MG63 (cell line): ENCODE data around the gene CYTH3. TPM values are rescaled to one million over a fixed set of nuclear protein-coding genes. Genes with fewer than 3 reads are reported as not detected.
"Not testable (repeated sequence)": the region's sequence is repeated elsewhere in the genome, so short reads cannot be mapped to it uniquely, and the experiment has no call there.

Experiments
- DNase-seq: peaks from one replicate; pipeline ENCODE4 v3.0.0-alpha.2; 2020
- H3K27me3 ChIP-seq: fragments of 250-450 bp; sonication (Bioruptor Pico); 2 replicates; pipeline ENCODE4 v1.5.1; 2020; ENCODE audit warnings: mild to moderate bottlenecking, moderate library complexity
- H3K36me3 ChIP-seq: fragments of 250-450 bp; sonication (Bioruptor Pico); 2 replicates; pipeline ENCODE4 v1.5.1; 2020; ENCODE audit warnings: mild to moderate bottlenecking, moderate library complexity
- H3K4me3 ChIP-seq: fragments of 250-450 bp; sonication (Bioruptor Pico); 2 replicates; pipeline ENCODE4 v1.5.1; 2020; ENCODE audit warnings: mild to moderate bottlenecking, moderate library complexity
- H3K9me3 ChIP-seq: fragments of 250-450 bp; sonication (Bioruptor Pico); 2 replicates; pipeline ENCODE4 v1.5.1; 2020; ENCODE audit warnings: mild to moderate bottlenecking, moderate library complexity
- total RNA-seq: library from RNA; depleted of rRNA; stranded (reverse); fragments of >200 nt; shearing (Covaris generic); gene quantifications from 2 replicates; pipeline ENCODE4 v1.2.3, GENCODE V29; 2014; ENCODE audit warnings: low replicate concordance

Gene CYTH3
- total RNA-seq, 1 experiment from 2014 or later, result 40.5 TPM

- no peaks in the 10 kb centered on the region for H3K9me3 ChIP-seq
- no peaks in the 10 kb centered on the region for H3K27me3 ChIP-seq
- H3K4me3 ChIP-seq, result no peak overlapping the region
- H3K36me3 ChIP-seq, result no peaks in the 10 kb centered on the region
- no peak for DNase-seq
These were observed 43.8 kb downstream of the CYTH3 start for GRCh38 chr7:6228361-6229229.

- H3K4me3 ChIP-seq, result no peak overlapping the region
- peak; percentile 39 for DNase-seq
- H3K27me3 ChIP-seq, result no peaks in the 10 kb centered on the region
- no peaks in the 10 kb centered on the region for H3K9me3 ChIP-seq
- H3K36me3 ChIP-seq, result no peaks in the 10 kb centered on the region
These were observed 45.1 kb downstream of the CYTH3 start for GRCh38 chr7:6227294-6227846.

- Histone ChIP-seq H3K36me3 (no peaks in the 10 kb centered on the region), H3K27me3 (no peaks in the 10 kb centered on the region), H3K4me3 (no peak overlapping the region), H3K9me3 (no peaks in the 10 kb centered on the region)
- peak; percentile 29 for DNase-seq
These were observed 46.1 kb downstream of the CYTH3 start for GRCh38 chr7:6226194-6226799.

- H3K27me3 ChIP-seq, DNase-seq, H3K4me3 ChIP-seq, H3K9me3 ChIP-seq, H3K36me3 ChIP-seq: not testable (repeated sequence)
These were observed 49.0 kb downstream of the CYTH3 start for GRCh38 chr7:6223411-6223810.

- H3K27me3 ChIP-seq, DNase-seq, H3K36me3 ChIP-seq, H3K9me3 ChIP-seq, H3K4me3 ChIP-seq: not testable (repeated sequence)
These were observed 49.4 kb downstream of the CYTH3 start for GRCh38 chr7:6223010-6223409.

GRCh38 chr7:6221340-6222319 lies 50.8 kb downstream of the CYTH3 start:
- Histone ChIP-seq H3K27me3 (no peaks in the 10 kb centered on the region), H3K4me3 (no peak overlapping the region), H3K9me3 (no peaks in the 10 kb centered on the region), H3K36me3 (no peaks in the 10 kb centered on the region)
- no peak for DNase-seq

- Histone ChIP-seq H3K4me3 (no peak overlapping the region), H3K36me3 (no peaks in the 10 kb centered on the region; the same call in 1 of the 2 replicates), H3K27me3 (no peaks in the 10 kb centered on the region), H3K9me3 (no peaks in the 10 kb centered on the region)
- no peak for DNase-seq
These were observed 54.1 kb downstream of the CYTH3 start for GRCh38 chr7:6218329-6218728.

GRCh38 chr7:6212008-6212407 lies 60.4 kb downstream of the CYTH3 start:
- Histone ChIP-seq H3K9me3 (no peaks in the 10 kb centered on the region), H3K27me3 (no peaks in the 10 kb centered on the region), H3K4me3 (no peak overlapping the region), H3K36me3 (no peaks in the 10 kb centered on the region; the same call in 1 of the 2 replicates)
- DNase-seq, result no peak

- no peaks in the 10 kb centered on the region for H3K27me3 ChIP-seq
- DNase-seq, result no peak
- no peaks in the 10 kb centered on the region; the same call in 1 of the 2 replicates for H3K36me3 ChIP-seq
- H3K4me3 ChIP-seq, result no peak overlapping the region
- no peaks in the 10 kb centered on the region for H3K9me3 ChIP-seq
These were observed 61.6 kb downstream of the CYTH3 start for GRCh38 chr7:6210621-6211372.

- DNase-seq, result no peak
- H3K4me3 ChIP-seq, result no peak overlapping the region
- no peaks in the 10 kb centered on the region for H3K27me3 ChIP-seq
- H3K9me3 ChIP-seq, result no peaks in the 10 kb centered on the region
- no peaks in the 10 kb centered on the region for H3K36me3 ChIP-seq
These were observed 63.1 kb downstream of the CYTH3 start for GRCh38 chr7:6209340-6209739.

GRCh38 chr7:6208573-6209328 lies 63.7 kb downstream of the CYTH3 start:
- no peak overlapping the region for H3K4me3 ChIP-seq
- no peaks in the 10 kb centered on the region for H3K27me3 ChIP-seq
- no peaks in the 10 kb centered on the region for H3K36me3 ChIP-seq
- no peaks in the 10 kb centered on the region for H3K9me3 ChIP-seq
- no peak for DNase-seq

- DNase-seq, result no peak
- Histone ChIP-seq H3K27me3 (no peaks in the 10 kb centered on the region), H3K36me3 (no peaks in the 10 kb centered on the region), H3K9me3 (no peaks in the 10 kb centered on the region), H3K4me3 (no peak overlapping the region)
These were observed 66.3 kb downstream of the CYTH3 start for GRCh38 chr7:6205971-6206660.

GRCh38 chr7:6203381-6203780 lies 69.0 kb downstream of the CYTH3 start:
- H3K4me3 ChIP-seq, result no peak overlapping the region
- H3K9me3 ChIP-seq, result no peaks in the 10 kb centered on the region
- H3K27me3 ChIP-seq, result no peaks in the 10 kb centered on the region
- no peaks in the 10 kb centered on the region for H3K36me3 ChIP-seq
- no peak for DNase-seq

GRCh38 chr7:6202117-6202516 lies 70.3 kb downstream of the CYTH3 start:
- Histone ChIP-seq H3K36me3 (no peaks in the 10 kb centered on the region), H3K9me3 (no peaks in the 10 kb centered on the region), H3K27me3 (no peaks in the 10 kb centered on the region), H3K4me3 (no peak overlapping the region)
- DNase-seq, result no peak

- no peaks in the 10 kb centered on the region for H3K9me3 ChIP-seq
These were observed 71.5 kb downstream of the CYTH3 start for GRCh38 chr7:6200971-6201370.

More at GRCh38 chr7:6200971-6201370, 71.5 kb downstream of the CYTH3 start:
- no peaks in the 10 kb centered on the region for H3K36me3 ChIP-seq
- H3K27me3 ChIP-seq, result no peaks in the 10 kb centered on the region
- no peak for DNase-seq
- H3K4me3 ChIP-seq, result no peak overlapping the region
